AG09319 (cell line): ENCODE measurements around the gene PLS1.

Experiments used
- DNase-seq: peaks from one replicate; pipeline ENCODE4 v3.0.0-alpha.2; 2010; ENCODE audit warnings: low read depth; ENCODE audit errors: extremely low read depth
- CTCF ChIP-seq: IDR thresholded peaks from 2 replicates; pipeline ENCODE4 v1.5.1; 2011; ENCODE audit warnings: low read depth, mild to moderate bottlenecking, inconsistent platforms, low read length, moderate library complexity

PLS1 gene

GRCh38 chr3:142652826-142653292 is 56.7 kb downstream of the PLS1 start:
- TF ChIP-seq CTCF: no peak
- no peak for DNase-seq

- no peak for DNase-seq
- no peak for TF ChIP-seq CTCF
Observed at GRCh38 chr3:142656575-142656974, 60.4 kb downstream of the PLS1 start.

GRCh38 chr3:142657033-142657432 is 60.8 kb downstream of the PLS1 start:
- no peak for TF ChIP-seq CTCF
- no peak for DNase-seq

GRCh38 chr3:142660383-142660782 is 64.2 kb downstream of the PLS1 start:
- no peak for DNase-seq
- TF ChIP-seq CTCF: no peak

GRCh38 chr3:142660893-142661292 is 64.7 kb downstream of the PLS1 start:
- TF ChIP-seq CTCF: no peak

GRCh38 chr3:142663865-142664264 is 67.7 kb downstream of the PLS1 start:
- TF ChIP-seq CTCF: no peak
- no peak for DNase-seq

More at GRCh38 chr3:142660893-142661292, 64.7 kb downstream of the PLS1 start:
- DNase-seq: no peak

- TF ChIP-seq CTCF: no peak
- DNase-seq: no peak
Observed at GRCh38 chr3:142664311-142664710, 68.1 kb downstream of the PLS1 start.
